Stimulated activated CD8-positive, alpha-beta memory T cell treated with anti-CD3 and anti-CD28 coated beads, Interleukin-15, amount 100 ng/mL, for 4 hours (primary cell): ENCODE measurements around the gene DNAH3.

Source experiments
- DNase-seq, 2 donors: peaks; one replicate each; pipeline ENCODE4 v3.0.0-alpha.2; 2020; ENCODE audit warnings: low read depth in 2 of 2

Gene DNAH3

GRCh38 chr16:20906341-20907255, 244.0 kb downstream of the DNAH3 start:
- no peak for DNase-seq

- no peak for DNase-seq
Measured at GRCh38 chr16:20905576-20905975, 245.1 kb downstream of the DNAH3 start.

GRCh38 chr16:20904507-20905081, 246.1 kb downstream of the DNAH3 start:
- no peak for DNase-seq

- DNase-seq = no peak
Measured at GRCh38 chr16:20903899-20904506, 246.6 kb downstream of the DNAH3 start.

GRCh38 chr16:20903116-20903898, 247.3 kb downstream of the DNAH3 start:
- DNase-seq = no peak

GRCh38 chr16:20902426-20902825, 248.2 kb downstream of the DNAH3 start:
- DNase-seq = no peak

- DNase-seq = peak in 1 of 2 donors; percentile 1
Measured at GRCh38 chr16:20901436-20902112, 249.1 kb downstream of the DNAH3 start.

- DNase-seq = no peak
Measured at GRCh38 chr16:20901068-20901435, 249.6 kb downstream of the DNAH3 start.

GRCh38 chr16:20900299-20901067, 250.2 kb downstream of the DNAH3 start, which contains the start of the genes DCUN1D3 and LYRM1:
Gene DCUN1D3 (minus strand): TSS chr16:20900358. CDS start chr16:20862538, 37,820 bp downstream.
Gene LYRM1 (plus strand): TSS chr16:20900771. CDS start chr16:20915556, 14,785 bp downstream.
- DNase-seq = peak; percentile 82 to 85

- no peak for DNase-seq
Measured at GRCh38 chr16:20899477-20900298, 251.0 kb downstream of the DNAH3 start.

- no peak for DNase-seq
Measured at GRCh38 chr16:20899071-20899470, 251.6 kb downstream of the DNAH3 start.

- no peak for DNase-seq
Measured at GRCh38 chr16:20897922-20898321, 252.7 kb downstream of the DNAH3 start.

- no peak for DNase-seq
Measured at GRCh38 chr16:20897253-20897897, 253.3 kb downstream of the DNAH3 start.

GRCh38 chr16:20894388-20894787, 256.3 kb downstream of the DNAH3 start:
- DNase-seq = no peak

- DNase-seq = no peak
Measured at GRCh38 chr16:20889625-20890275, 260.9 kb downstream of the DNAH3 start.

- no peak for DNase-seq
Measured at GRCh38 chr16:20887207-20887606, 263.4 kb downstream of the DNAH3 start.

GRCh38 chr16:20886320-20886719, 264.3 kb downstream of the DNAH3 start:
- DNase-seq = no peak

- no peak for DNase-seq
Measured at GRCh38 chr16:20884240-20884556, 266.4 kb downstream of the DNAH3 start.
